Inferior parietal cortex (tissue), 1 donor: ENCODE results near the gene ANGEL1.

Experiments
- DNase-seq: peaks from one replicate; pipeline ENCODE4 v3.0.0-alpha.2; 2016; ENCODE audit errors: extremely low spot score

The ANGEL1 gene

DNA sequence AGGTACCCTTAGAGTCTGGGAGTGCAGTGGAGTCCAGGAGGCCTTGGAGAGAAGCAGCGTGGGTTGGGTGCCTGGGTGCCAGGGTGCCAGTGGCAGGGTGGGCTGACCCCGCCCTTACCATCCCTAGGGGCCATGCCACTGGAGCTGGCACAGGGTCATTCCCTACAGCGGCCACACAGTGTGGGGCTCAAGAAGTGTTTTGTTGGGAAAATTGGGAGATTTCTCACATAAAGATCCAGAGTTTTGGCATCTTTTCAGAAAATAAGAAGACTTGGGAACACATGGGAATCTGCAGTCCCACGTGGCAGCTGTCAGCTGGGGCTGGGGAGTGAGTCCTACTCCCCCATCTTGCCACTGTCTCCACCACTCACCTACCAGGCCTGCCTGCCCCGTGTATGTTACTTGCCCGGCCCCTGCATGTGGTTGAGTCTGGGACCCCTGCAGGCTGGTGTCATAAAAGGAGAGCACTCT lies 47.2 kb downstream of the ANGEL1 start:
- no peak for DNase-seq

DNA sequence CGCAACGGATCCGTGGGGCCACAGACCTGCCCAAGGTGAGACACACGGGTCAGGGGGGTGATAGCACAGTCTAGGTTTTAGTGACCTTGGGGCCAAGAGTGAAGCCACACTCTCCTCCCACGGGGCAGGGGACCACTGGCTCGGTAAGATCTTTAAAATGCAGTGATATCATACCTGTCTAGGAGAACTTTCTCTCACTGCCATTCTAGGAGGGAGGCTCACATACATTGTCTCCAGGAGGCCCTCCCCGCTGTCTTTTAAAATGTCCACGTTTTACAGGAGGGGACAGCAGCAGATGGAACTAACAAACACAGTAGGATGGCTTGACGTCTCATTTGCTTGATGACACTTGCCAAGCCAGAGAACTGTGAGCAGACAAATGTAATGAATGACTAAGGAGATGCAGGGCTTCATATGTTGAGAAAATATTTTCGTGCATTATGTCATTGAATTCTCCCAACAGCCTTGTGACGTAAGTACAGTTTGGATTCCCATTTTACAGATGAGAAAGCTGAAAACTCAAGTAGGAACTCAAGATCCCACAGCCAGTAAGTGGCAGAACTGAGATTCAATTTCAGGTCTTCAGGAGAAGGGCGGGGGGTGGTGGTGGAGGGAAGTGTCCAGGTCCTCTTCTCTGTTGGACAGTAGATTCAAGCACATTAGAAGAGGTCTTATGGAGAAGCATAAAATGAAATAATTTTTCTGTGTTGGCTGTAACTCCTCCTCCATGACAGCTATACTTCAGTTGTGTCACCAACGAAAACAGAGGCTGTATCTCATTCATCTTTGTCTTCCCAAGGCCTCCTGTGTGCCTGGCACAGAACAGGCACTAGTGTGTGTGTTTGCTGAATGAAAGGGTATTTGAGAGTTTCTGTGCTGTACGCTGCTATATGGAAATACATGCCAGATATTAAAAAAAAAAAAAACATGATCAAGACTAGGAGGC lies 49.3 kb downstream of the ANGEL1 start:
- DNase-seq = peak; percentile 58

DNA sequence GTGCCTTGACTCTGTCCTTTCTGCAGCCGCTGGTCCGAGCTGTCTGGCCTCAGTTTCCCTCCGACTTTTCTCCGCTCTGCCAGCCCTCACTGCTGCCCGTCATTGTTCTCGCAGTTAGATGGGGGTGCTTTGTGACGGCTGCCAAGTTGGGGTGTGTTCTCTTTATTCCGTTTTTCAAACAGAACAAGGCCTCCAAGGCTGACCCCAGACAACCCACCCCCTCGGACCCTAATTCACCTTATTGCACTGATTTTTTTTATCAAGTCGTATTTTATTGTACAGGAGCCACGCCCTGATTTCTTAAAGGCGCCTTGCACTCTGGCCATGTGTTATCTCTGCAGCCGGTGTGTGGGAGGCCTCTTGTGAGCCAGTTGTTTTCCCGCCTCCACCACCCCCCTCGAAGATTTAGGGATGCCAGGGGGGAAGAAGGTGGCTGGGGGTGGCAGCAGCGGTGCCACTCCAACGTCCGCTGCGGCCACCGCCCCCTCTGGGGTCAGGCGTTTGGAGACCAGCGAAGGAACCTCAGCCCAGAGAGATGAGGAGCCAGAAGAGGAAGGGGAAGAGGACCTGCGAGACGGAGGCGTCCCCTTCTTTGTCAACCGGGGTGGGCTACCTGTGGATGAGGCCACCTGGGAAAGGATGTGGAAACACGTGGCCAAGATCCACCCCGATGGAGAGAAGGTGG lies 50.1 kb downstream of the ANGEL1 start:
- DNase-seq = no peak

DNA sequence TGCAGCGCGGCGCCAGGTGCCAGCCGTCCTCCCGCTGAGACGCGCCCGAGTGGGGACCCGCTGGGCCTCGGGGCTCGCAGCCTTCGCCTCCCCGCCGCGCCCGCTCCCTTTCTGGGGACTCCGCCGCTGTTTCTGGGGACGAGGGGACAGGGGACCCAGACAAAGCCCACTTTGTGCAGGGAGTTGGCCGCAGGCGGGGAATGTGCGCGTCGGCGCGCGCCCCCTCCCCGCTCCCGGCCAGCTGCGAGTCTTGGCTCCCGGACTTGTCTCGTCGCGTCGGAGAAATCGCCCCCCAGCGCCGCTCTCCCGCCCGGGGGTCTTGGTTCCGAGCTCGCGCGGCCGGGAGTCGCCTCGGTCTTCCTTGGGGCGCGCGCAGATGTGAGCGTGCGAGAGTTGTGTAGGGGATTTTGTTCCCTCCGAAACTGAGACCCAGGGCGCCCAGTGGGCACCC lies 50.7 kb downstream of the ANGEL1 start:
- peak; percentile 43 for DNase-seq

DNA sequence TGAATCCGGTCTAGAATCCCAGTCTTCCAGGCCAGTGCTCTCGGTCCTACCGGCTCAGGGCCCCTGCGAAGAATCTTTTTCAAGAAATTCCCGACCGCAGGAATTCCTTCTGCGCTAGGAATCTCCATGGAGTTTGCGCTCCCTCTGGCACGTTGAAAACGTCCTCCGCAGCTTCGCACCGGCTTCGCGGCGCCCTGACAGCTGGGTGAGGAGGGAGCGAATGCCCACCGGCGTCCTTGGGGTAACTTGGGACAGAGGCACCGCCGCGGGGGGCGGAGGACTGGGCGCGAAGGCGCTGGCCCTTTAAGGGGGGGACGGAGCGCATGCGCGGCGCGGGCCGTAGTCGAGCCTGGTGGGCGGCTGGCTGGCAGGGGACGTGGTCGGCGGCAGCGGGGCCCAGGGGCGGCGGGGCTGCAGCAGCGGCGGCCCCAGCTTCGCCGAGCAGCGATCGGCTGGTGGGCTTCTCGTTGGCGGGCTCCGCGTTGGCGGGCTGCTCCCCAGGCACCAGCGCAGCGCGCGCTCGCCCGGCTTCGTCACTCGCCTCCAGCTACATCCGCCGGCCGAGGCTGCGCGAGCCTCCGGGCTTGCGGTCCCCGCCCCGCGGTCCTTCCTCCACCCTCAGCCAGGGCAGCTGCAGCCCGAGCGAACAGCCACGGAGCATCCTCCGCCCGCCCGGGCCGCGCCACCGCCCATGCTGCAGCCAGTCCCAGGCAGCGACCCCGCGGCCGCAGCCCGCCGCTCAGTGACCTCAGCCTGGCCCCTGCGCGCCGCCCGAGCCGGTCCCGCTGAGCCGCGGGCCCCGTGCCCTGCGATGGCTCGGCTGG lies 51.3 kb downstream of the ANGEL1 start, which contains the start of gene VASH1:
TSS of gene VASH1 (plus strand) at position 333 of the 824 bp plus-strand sequence. CDS start 1,354 bp downstream, outside the sequence.
- DNase-seq = peak; percentile 62

DNA sequence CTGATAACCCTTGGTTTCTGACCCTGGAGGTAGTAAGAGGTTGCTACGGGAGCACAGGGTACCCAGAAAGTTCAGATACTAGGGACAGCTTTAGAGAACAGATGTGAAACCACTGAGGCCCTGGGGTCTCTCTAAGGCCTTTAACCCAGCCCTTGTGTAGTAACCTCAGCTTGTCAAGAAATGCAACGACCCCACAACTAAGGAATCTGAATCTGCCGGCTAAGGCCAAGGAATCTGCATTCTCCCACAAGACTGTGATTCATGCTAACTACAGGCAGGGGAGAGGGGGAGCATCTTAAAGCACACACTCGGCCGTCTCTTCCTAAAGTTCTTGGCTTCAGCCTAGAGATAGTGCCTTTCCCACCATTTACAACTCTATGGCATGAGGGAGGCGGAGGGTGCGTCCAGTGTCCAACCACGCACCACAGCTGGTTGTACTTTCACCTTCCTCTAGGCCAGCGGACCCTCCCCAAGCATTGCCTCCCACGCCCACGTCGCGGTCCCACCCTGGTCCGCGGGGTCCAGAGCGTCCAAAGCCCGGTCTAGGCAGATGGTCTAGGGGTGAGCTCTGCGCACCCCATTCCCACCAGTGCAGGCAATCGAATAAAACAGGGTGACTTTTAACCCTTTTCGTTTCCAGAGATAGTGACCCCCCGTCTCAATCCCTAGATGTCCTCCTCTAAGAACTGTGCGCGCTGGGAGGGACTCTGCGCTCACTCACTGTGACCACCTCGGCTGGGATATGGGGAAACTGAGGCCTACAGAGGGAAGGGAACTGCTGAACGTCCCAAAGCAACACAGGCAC lies 52.1 kb downstream of the ANGEL1 start:
- no peak for DNase-seq

DNA sequence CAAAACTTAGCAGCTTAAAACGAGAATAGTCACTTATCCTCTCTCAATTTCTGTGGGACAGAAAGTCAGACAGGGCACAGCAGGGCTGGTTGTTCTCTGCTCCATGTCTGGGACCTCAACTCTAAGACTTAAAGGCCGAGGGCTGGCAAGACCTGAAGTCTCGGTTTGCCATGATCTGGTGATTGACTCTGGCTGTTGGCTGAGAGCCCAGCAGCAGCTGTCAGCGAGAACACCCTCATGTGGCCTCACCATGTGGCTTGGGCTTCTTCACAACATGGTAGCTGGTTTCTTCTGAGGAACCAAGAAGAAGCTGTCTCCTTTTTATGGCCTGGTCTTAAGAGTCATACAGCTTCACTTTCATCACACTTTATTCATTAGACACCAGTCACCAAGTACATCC lies 53.1 kb downstream of the ANGEL1 start:
- no peak for DNase-seq

DNA sequence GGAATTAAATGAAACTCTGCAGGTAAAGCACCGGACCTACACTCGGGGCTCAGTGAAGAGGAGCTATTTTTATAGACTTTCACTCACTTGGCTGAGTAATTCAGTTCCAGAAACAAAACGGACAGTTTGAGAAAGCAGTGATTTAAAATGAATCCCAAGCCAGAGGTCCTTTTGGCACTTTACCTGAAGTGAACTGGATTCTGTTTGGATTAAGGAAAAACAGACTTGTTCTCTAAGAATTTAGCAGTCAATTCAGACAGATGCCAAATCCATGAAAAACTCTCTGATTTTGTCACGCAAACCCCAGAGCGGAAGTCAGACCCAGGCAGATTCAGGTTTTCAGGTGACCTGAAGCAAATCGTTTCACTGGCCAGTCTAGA lies 56.3 kb downstream of the ANGEL1 start:
- DNase-seq = no peak

DNA sequence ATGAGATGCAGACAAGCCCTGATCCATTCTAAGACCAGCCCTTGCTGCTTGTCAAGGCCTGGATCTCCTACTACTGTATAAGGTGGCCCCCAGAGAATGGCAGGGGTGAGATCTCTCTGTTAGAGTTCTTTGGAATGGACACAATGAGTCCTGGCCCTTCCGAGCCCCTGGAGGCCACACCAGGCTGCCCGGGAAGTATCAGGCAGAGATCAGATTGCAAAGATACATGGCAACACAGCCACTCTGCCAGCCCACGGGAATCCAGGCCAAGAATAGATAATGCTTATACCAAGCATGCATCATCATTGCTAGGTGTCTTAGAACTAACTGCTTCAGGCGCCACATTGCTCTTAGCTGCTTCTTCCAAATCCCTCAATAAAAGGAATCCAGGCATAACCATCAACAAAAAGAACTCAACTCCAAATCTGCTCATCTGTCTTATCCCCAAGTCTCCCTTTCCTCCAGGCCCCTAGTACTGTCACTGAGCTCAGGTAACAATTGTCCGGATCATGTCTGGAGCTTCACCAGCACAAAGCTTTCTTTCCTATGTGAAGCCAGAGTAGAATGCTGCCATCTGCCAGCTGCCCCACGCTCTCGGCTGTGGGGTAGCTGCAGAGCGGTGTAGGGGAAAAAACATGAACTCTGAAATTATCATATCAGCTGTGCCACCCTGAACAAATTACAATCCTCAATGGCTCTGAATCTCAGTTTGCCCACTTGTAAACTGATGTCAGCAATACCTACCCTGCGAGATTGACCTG lies 56.9 kb downstream of the ANGEL1 start:
- DNase-seq = no peak

DNA sequence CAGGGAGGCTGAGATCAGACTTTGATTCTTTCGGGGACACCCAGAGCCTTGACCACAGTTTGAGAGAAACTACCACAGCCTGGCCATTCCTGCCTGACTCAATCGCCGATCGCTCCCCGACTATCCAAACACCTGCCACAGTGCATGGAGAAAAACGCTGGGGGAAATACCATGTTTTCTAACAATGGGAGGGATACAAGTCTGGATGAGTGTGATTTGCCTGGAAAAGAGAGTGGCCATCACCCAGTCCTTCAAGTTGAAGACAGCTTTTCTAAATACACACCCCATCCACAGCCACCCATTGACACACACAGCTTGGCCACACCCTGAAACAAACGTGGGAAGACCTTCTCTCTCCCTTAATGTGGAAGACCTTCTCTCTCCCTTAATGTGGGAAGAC lies 58.1 kb downstream of the ANGEL1 start:
- DNase-seq = no peak

DNA sequence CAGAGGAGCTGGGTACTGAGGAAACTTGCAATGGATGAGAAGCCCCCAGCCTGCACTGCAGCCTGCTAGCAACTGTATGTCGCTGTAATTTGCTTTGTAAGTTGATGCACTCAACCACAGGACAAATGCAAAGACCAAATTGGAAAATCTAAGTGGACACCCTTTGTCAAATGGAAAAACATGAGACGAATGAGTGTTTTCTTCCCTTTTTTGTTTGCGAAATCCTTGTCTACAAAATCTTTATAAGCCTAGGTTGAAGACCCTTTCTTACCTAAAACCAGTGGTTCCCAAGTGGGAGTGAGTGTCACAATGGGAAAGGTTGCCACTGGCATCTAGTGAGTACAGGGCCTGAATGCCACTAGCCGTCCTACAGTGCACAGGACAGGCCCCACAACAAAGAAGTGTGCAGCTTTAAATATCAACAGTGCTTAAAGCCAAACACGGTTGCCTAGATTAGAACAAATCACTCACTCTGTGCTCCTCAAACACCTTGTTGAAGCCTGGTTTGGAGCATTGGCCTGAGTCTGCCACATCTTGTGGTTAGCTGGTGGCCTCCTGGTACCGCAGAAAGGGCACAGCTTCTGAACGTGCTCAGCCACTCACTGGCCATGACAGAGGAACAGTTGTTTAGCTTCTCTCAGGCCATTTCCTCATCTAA lies 59.0 kb downstream of the ANGEL1 start:
- no peak for DNase-seq

DNA sequence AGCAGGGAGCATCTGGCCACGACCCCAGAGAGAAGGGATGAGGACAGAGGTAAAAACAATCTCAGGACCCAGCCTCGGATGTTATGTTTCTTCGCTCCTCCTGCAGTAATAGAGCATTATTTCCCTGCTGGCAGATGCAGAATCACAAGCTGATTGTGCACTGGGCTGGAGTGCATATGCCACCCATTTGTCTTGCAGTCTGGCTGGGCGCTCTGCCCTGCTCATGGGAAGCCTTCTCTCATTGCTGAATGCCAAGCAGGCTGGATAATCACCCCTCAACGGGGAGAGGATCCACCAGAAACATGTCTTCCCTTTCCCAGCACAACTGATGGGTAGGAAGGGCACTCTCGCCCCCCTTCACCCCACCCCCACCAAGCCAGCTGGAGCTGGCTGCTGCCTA lies 59.9 kb downstream of the ANGEL1 start:
- DNase-seq = peak; percentile 56

DNA sequence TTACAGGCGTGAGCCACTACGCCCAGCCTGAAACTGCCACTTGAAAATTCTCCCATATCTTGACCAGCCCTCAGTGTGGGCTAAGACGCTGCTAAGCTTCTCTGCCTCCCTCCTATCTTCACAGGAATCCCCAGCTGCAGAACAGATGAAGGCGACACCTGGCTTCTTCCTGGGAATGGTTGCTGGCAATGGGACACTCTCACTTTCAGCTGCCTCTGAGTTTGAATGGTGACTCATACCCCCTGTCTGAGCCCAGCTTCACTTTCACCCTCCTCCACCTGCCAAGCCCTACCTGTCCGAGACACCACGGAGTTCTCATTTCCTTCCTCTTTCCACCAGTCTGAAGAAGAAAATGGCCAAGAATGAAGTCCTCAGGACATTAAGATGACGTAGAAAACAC lies 69.7 kb downstream of the ANGEL1 start:
- DNase-seq = no peak

DNA sequence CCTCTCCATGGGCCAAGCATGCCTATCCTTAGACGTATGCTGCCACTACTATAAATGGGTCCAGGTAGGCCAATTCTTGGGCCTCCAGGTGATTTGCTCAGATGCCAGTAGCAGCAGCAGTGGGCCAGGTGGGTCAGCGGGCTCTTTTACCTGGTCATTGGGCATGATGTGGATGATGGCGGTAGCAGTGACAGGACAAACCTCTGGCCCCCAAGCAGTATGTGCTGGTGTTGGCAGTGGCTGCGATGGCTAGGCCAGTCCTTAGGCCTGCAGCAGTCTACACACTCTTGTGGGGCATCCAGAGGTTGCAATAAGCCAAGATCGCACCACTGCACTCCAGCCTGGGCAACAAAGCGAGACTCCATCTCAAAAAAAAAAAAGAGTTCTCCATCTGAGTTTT lies 70.5 kb downstream of the ANGEL1 start:
- no peak for DNase-seq

DNA sequence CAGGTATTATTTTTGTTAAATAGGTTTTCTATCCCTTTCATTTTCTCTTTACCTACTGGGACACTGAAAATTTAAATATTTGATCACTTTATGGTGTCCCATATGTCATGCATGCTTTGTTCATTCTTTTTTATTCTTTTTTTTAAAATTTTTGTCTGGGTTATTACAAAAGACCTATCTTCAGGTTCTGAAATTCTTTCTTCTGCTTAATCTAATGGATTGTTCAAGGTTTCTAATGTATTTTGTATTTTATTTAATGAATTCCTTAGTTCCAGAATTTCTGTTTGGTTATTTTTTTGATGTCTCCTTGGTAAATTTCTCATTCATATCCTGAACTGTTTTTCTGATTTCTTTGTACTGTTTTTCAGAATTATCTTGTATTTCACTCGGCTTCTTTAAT lies 71.6 kb downstream of the ANGEL1 start:
- DNase-seq = no peak
